Fibroblast of skin of scalp (primary cell): ENCODE measurements around the gene GSTM1.
A peak's percentile ranks its signal among the peaks of the same experiment; 100 is the strongest.
"Not testable (repeated sequence)": the region's sequence is repeated elsewhere in the genome, so short reads cannot be mapped to it uniquely, and the experiment has no call there.

ENCODE experiments used
- DNase-seq: peaks from one replicate; pipeline ENCODE4 v3.0.0-alpha.2; 2013

GSTM1 gene

GRCh38 chr1:109704173-109704572 is 16.6 kb downstream of the GSTM1 start:
- no peak for DNase-seq

- no peak for DNase-seq
These were observed 17.8 kb downstream of the GSTM1 start for GRCh38 chr1:109705411-109705810.

- DNase-seq = not testable (repeated sequence)
These were observed 21.3 kb downstream of the GSTM1 start for GRCh38 chr1:109708949-109709348.

DNA sequence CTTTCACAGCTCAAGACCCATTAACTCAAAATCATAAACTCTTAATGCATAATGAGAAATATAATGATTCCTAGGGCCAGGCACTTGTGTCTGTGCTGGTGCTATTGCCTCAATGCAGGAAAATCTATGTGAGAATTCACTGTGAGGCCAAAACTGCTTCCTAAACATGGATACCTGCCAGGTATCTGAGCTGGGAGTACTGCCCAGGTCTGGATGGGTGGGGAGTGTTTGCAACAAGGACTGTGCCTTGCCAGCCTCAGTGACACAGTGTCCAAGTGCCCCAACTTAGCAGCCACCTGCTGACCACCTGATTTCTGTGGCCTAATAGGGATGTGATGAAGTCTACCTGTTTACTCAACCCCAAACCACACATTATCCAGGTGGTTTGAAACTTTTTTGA is 22.2 kb downstream of the GSTM1 start:
- not testable (repeated sequence) for DNase-seq

- not testable (repeated sequence) for DNase-seq
These were observed 24.1 kb downstream of the GSTM1 start, which contains the start of gene GSTM5 for GRCh38 chr1:109711593-109712320. GSTM5 (plus strand) TSS chr1:109712251; CDS start chr1:109712313, 62 bp downstream.

- DNase-seq = no peak
These were observed 24.8 kb downstream of the GSTM1 start for GRCh38 chr1:109712321-109712864.

- no peak for DNase-seq
These were observed 26.0 kb downstream of the GSTM1 start for GRCh38 chr1:109713636-109714035.

- DNase-seq = no peak
These were observed 27.2 kb downstream of the GSTM1 start for GRCh38 chr1:109714661-109715372.

- DNase-seq = no peak
These were observed 28.5 kb downstream of the GSTM1 start for GRCh38 chr1:109716121-109716520.

GRCh38 chr1:109716570-109717090 is 29.0 kb downstream of the GSTM1 start:
- DNase-seq = no peak

- no peak for DNase-seq
These were observed 30.1 kb downstream of the GSTM1 start for GRCh38 chr1:109717729-109718128.

DNA sequence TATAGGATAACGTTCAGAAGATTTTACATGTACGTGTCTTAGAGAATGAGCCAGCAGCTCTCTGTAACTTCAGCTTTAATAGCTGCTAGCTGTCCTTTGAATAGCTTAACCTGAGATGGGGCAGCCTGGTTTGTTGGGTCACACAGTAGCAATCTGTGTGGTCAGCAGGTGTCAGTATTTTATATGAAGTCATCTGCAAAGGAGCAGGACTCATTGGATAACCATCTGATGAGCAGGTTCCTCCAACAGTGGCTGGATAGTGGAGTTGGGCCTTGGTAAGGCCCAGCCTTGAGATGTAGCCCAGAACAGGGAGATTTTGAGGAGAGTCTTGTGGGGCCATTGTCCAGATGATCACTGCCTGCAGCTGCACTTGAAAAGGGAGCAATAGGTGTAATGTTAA is 30.9 kb downstream of the GSTM1 start:
- DNase-seq = no peak

DNA sequence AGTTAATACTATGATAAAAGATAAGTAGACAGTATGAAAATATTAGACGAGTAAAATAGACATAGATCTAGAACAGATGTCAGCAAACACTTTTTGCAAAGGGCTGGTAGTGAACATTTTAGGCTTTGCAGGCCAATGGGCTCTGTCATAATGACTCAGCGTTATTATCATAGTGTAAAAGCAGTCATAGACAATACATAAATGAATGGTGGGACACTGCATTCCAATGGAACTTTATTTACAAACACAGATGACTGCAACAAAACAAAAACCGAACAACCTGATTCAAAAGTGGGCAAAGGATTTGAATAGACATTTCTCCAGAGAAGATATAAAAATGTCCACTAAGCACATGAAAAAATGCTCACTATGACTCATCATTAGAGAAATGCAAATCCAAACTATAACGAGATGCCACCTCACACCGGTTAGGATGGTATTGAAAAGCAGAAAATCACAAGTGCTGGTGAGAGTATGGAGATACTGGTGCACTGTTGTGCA is 31.8 kb downstream of the GSTM1 start:
- DNase-seq = peak; percentile 66

DNA sequence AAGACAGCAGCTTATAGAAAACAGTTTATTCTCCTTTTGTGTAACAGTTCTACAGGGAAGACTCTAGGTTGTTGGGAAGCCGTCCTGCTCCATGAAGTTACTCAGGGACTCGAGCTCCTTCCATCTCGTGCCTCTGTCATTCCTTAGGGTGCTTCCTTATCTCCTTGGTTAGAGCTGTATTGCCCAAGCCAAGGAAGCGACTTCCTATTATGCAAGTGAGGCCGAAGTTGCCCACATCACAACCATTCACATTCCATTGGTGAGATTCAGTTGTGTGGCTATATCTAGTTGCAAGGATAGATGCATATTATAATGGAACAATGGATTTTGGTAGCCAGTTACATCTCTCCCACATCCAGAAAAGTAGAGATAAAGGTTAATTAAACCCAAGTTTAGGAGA is 33.4 kb downstream of the GSTM1 start:
- peak; percentile 25 for DNase-seq

GRCh38 chr1:109721971-109722370 is 34.4 kb downstream of the GSTM1 start:
- no peak for DNase-seq

GRCh38 chr1:109722908-109723691 is 35.5 kb downstream of the GSTM1 start:
- DNase-seq = peak; percentile 68

DNA sequence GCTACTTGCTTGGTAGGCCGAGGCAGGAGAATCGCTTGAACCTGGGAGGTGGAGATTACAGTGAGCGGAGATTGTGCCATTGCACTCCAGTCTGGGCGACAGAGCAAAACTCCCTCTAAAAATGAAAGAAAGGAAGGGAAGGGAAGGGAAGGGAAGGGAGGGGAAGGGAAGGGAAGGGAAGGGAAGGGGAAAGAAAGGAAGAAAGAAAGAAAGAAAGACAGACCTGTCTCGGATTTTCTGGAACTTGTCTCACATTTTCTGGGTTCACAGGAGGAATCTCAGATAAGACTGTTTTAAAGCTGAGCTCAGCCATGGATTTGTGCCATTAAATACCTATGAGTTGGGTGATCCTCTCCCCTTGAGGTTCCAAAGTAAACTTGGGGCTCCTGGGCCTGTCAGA is 37.3 kb downstream of the GSTM1 start:
- DNase-seq = no peak

GRCh38 chr1:109725510-109725909 is 37.9 kb downstream of the GSTM1 start:
- no peak for DNase-seq

DNA sequence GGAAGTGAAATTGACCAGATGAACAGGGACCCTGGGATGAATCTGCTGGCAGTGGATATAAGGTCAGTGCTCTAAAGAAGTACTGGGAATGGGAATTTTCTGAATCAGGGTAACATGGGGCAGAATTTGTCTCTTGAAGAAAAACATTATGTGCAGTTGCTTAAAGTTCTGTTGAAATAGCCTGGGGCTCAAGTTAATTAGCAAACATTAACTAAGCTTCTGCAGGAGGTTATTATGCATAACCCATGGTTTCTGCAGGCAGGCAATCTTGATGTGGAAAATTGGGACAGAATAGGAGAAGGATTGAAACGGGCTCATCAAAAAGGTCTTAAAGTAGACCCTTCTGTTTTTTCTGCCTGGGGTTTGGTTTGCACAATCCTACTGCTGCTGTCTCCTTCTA is 38.4 kb downstream of the GSTM1 start:
- no peak for DNase-seq

GRCh38 chr1:109726728-109727373 is 39.2 kb downstream of the GSTM1 start:
- no peak for DNase-seq

DNA sequence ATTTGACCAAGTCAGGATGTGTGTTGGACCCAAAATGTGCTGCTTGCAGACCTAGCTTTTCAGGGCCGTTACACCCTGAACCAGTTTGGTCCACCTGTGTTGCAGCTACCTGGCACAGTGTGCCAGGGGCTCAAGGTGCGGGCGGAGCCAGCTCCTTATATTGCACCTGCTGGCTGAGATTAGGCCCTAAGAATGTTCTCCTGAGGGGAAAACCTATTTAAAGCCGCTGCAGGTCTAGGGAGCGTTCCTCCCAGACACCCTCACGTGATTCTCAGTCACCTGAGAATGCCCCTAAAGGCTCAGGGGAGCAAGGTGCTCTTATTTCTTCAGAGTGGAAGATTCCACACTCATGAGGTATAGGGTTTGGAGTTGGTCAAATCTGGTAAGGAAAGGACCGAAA is 41.3 kb downstream of the GSTM1 start:
- DNase-seq = no peak

- DNase-seq = no peak
These were observed 43.0 kb downstream of the GSTM1 start for GRCh38 chr1:109730666-109731065.
